Epithelial cell of esophagus (primary cell): Measurements from ENCODE around the gene POLR2J.
A peak's percentile ranks its signal among the peaks of the same experiment; 100 is the strongest.

ENCODE experiments used
- DNase-seq: peaks from one replicate; pipeline ENCODE4 v3.0.0; 2010; ENCODE audit warnings: low read depth
- H3K4me3 ChIP-seq: 2 replicates; pipeline ENCODE4 v1.5.1; 2011; ENCODE audit warnings: mild to moderate bottlenecking, low read length, control low read depth
- TF ChIP-seq, protein P1 (sequence below): IDR thresholded peaks from 2 replicates; pipeline ENCODE4 v1.5.1; 2011; ENCODE audit warnings: low read depth, mild to moderate bottlenecking, low read length, control low read depth, inconsistent platforms; ENCODE audit not compliant: insufficient read depth; ENCODE audit errors: missing control alignments

Gene POLR2J

GRCh38 chr7:102452451-102452850, 26.3 kb downstream of the POLR2J start:
- TF ChIP-seq, protein P1, sequence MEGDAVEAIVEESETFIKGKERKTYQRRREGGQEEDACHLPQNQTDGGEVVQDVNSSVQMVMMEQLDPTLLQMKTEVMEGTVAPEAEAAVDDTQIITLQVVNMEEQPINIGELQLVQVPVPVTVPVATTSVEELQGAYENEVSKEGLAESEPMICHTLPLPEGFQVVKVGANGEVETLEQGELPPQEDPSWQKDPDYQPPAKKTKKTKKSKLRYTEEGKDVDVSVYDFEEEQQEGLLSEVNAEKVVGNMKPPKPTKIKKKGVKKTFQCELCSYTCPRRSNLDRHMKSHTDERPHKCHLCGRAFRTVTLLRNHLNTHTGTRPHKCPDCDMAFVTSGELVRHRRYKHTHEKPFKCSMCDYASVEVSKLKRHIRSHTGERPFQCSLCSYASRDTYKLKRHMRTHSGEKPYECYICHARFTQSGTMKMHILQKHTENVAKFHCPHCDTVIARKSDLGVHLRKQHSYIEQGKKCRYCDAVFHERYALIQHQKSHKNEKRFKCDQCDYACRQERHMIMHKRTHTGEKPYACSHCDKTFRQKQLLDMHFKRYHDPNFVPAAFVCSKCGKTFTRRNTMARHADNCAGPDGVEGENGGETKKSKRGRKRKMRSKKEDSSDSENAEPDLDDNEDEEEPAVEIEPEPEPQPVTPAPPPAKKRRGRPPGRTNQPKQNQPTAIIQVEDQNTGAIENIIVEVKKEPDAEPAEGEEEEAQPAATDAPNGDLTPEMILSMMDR = no peak
- no peak overlapping the region for H3K4me3 ChIP-seq
- no peak for DNase-seq

GRCh38 chr7:102451371-102452054, 27.2 kb downstream of the POLR2J start:
- TF ChIP-seq, protein P1 = no peak
- peak; percentile 61 for DNase-seq
- H3K4me3 ChIP-seq = no peak overlapping the region

GRCh38 chr7:102450242-102450641, 28.5 kb downstream of the POLR2J start:
- DNase-seq = peak; percentile 23
- TF ChIP-seq, protein P1 = peak; percentile 30
- no peak overlapping the region for H3K4me3 ChIP-seq

DNA sequence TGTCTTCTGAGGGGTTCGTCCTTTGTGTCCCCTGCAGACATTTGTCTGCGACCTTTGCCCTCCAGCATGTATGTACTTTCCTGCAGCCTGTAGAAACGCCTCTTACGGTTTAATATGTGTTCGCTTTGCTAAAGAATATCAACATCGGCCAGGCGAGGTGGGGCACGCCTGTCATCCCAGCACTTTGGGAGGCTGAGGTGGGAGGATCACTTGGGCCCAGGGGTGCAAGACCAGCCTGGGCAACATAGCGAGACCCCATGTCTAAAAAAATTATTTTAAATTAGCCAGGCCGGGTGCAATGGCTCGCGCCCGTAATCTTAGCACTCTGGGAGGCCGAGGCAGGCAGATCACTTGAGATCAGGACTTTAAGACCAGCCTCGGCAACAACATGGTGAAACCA, 29.6 kb downstream of the POLR2J start:
- TF ChIP-seq, protein P1 = no peak
- no peak overlapping the region for H3K4me3 ChIP-seq
- no peak for DNase-seq

- TF ChIP-seq, protein P1 = no peak
- no peak overlapping the region for H3K4me3 ChIP-seq
- no peak for DNase-seq
These were observed 31.4 kb downstream of the POLR2J start for GRCh38 chr7:102447311-102447710.

GRCh38 chr7:102446387-102447156, 32.1 kb downstream of the POLR2J start:
- H3K4me3 ChIP-seq = no peak overlapping the region
- TF ChIP-seq, protein P1 = no peak
- DNase-seq = no peak
